Endothelial cell of umbilical vein (primary cell): Measurements from ENCODE around the gene SEZ6. TPM values are rescaled to one million over a fixed set of nuclear protein-coding genes. Genes with fewer than 3 reads are reported as not detected.

ENCODE experiments used
- BruUV-seq: library from RNA; stranded (reverse); fragments of 400-500 nt; replicated peaks from 2 replicates; lab custom pipeline; 2021; lab: Mats Ljungman, UMichigan
- CTCF ChIA-PET: fragments of 300-600, 350-600 bp; sonication (Branson Sonifier 250); formaldehyde crosslinking; loops from one replicate; lab custom pipeline; 2021; ENCODE audit warnings: antibody characterized with exemption, inconsistent platforms; lab: Charles Lee
- POLR2A ChIA-PET: fragments of 300-600, 350-600 bp; sonication (Branson Sonifier 250); formaldehyde crosslinking; loops from one replicate; lab custom pipeline; 2021; ENCODE audit warnings: antibody characterized with exemption, inconsistent platforms; lab: Charles Lee
- DNase-seq: peaks from one replicate; pipeline ENCODE4 v3.0.0-alpha.2; 2011; ENCODE audit warnings: low read depth, low spot score
- FAIRE-seq: peaks from 2 replicates; lab custom pipeline; 2011; peaks lifted over from hg19 to GRCh38; lab: Jason Lieb, UNC
- H2AFZ ChIP-seq: 2 replicates; pipeline ENCODE4 v1.6.0; 2012; ENCODE audit warnings: low read depth, low read length, control low read depth, inconsistent platforms
- H3K27ac ChIP-seq: 2 replicates; pipeline ENCODE4 v1.5.1; 2011; ENCODE audit warnings: low read depth, mild to moderate bottlenecking, control low read depth, low read length, moderate library complexity; ENCODE audit not compliant: insufficient read depth
- H3K27me3 ChIP-seq, 2 experiments: 2 replicates each; pipeline versions ENCODE4 v1.6.0 to v1.6.1; 2011; ENCODE audit warnings: low read length in 2 of 2, mixed read lengths in 1 of 2; ENCODE audit not compliant: control insufficient read depth in 2 of 2, insufficient read depth in 2 of 2
- H3K36me3 ChIP-seq, 2 experiments: 2 replicates in 1 of 2; 3 replicates in 1 of 2; pipeline ENCODE4 v1.5.1; 2011; ENCODE audit warnings: low read length in 2 of 2, mild to moderate bottlenecking in 1 of 2, moderate library complexity in 1 of 2; ENCODE audit not compliant: control insufficient read depth in 2 of 2, insufficient read depth in 2 of 2; ENCODE audit errors: extremely low read depth in 1 of 2
- H3K4me1 ChIP-seq: 3 replicates; pipeline ENCODE4 v1.5.1; 2011; ENCODE audit warnings: mild to moderate bottlenecking, low read length; ENCODE audit not compliant: control insufficient read depth, insufficient read depth; ENCODE audit errors: extremely low read depth
- H3K4me2 ChIP-seq: 2 replicates; pipeline ENCODE4 v1.6.1; 2011; ENCODE audit warnings: low read length, control low read depth, mixed read lengths; ENCODE audit not compliant: insufficient read depth
- H3K4me3 ChIP-seq, 3 experiments: fragments of 200-600 bp in 1 of 3; sonication (generic), shearing (Covaris generic) in 1 of 3; replicated peaks in 1 of 3; 2 replicates each; pipeline ENCODE4 v1.5.1; 2011 to 2016; ENCODE audit warnings: control low read depth in 3 of 3, low read length in 3 of 3, mild to moderate bottlenecking in 2 of 3, inconsistent platforms in 1 of 3, low read depth in 1 of 3, moderate library complexity in 1 of 3; ENCODE audit not compliant: insufficient read depth in 1 of 3
- H3K79me2 ChIP-seq: 2 replicates; pipeline ENCODE4 v1.6.0; 2012; ENCODE audit warnings: low read length, inconsistent platforms; ENCODE audit not compliant: control insufficient read depth, insufficient read depth
- H3K9ac ChIP-seq: replicated peaks from 2 replicates; pipeline ENCODE3; 2011; ENCODE audit warnings: low read length, control low read depth; ENCODE audit not compliant: insufficient read depth; ENCODE audit errors: extremely low read depth
- H3K9me1 ChIP-seq: replicated peaks from 3 replicates; pipeline ENCODE4 v1.6.0; 2011; ENCODE audit warnings: mild to moderate bottlenecking, low read length; ENCODE audit not compliant: control insufficient read depth, insufficient read depth; ENCODE audit errors: extremely low read depth
- H3K9me3 ChIP-seq: replicated peaks from 2 replicates; pipeline ENCODE4 v1.5.1; 2012; ENCODE audit warnings: low read length, inconsistent platforms; ENCODE audit not compliant: control insufficient read depth, insufficient read depth
- H4K20me1 ChIP-seq: replicated peaks from 2 replicates; pipeline ENCODE3; 2011; ENCODE audit warnings: mild to moderate bottlenecking, low read length; ENCODE audit not compliant: control insufficient read depth, insufficient read depth; ENCODE audit errors: extremely low read depth
- FOS ChIP-seq: IDR thresholded peaks from 2 replicates; pipeline ENCODE4 v1.6.1; 2011; ENCODE audit warnings: mild to moderate bottlenecking, low read length, moderate library complexity, borderline replicate concordance; ENCODE audit not compliant: insufficient read depth
- MAX ChIP-seq: IDR thresholded peaks from 2 replicates; pipeline ENCODE4 v1.6.1; 2011; ENCODE audit not compliant: insufficient read depth, insufficient read length
- MYC ChIP-seq: IDR thresholded peaks from one replicate; pipeline ENCODE4 v1.6.1; 2011; ENCODE audit warnings: mild to moderate bottlenecking, low read depth, low read length
- POLR2AphosphoS5 ChIP-seq: IDR thresholded peaks from 2 replicates; pipeline ENCODE4 v1.6.1; 2012; ENCODE audit warnings: low read depth, mild to moderate bottlenecking, control low read depth, low read length, moderate library complexity; ENCODE audit not compliant: insufficient read depth
- dilution Hi-C: fragments of 300-500 bp; cut with MboI; formaldehyde crosslinking; loops from one replicate; pipeline ENCODE4 v1.15.0; 2019; ENCODE audit warnings: low sequenced_read_pairs; ENCODE audit not compliant: extremely low pct_ligation_motif_present
- intact Hi-C: fragments of 100-400 bp; cut with micrococcal nuclease; formaldehyde crosslinking; loops from one replicate; pipeline ENCODE4 v1.10.0; 2022
- polyA plus RNA-seq, 4 experiments: library from polyadenylated mRNA; depleted of rRNA in 3 of 4; stranded (reverse) in 3 of 4; unstranded in 1 of 4; fragments of >200 nt; gene quantifications; 2 replicates each; pipeline versions ENCODE4 v1.2.1 to v1.2.3, GENCODE V29; 2011 to 2012; ENCODE audit warnings: missing spikeins in 1 of 4
- total RNA-seq: library from RNA; stranded (reverse); gene quantifications from 2 replicates; pipeline ENCODE4 v1.2.3, GENCODE V29; 2021
- TF ChIP-seq, protein P1 (sequence below), 2 donors: IDR thresholded peaks; 1 replicate in 1 of 2; 2 replicates in 1 of 2; pipeline ENCODE4 v1.5.1; 2011; ENCODE audit warnings: low read length in 2 of 2, mild to moderate bottlenecking in 2 of 2, moderate library complexity in 2 of 2, control low read depth in 1 of 2, inconsistent platforms in 1 of 2, low read depth in 1 of 2; ENCODE audit not compliant: insufficient read depth in 1 of 2; ENCODE audit errors: extremely low read depth in 1 of 2

The SEZ6 gene
- total and polyA plus RNA-seq, 2 donors (not counting 3 experiments of a cell fraction or from before 2014, with no cell fraction given), result not detected

- Histone ChIP-seq H3K79me2 (no peaks in the 10 kb centered on the region), H3K36me3 (no peaks in the 10 kb centered on the region), H3K9ac (no peak overlapping the region), H3K27ac (no peak overlapping the region), H3K4me1 (peaks cover 16% of the 10 kb centered on the region), H2AFZ (no peak overlapping the region), H3K4me3 (no peak overlapping the region), H4K20me1 (no peaks in the 10 kb centered on the region), H3K27me3 (peaks cover 0 to 10% of the 10 kb centered on the region in 2 experiments), H3K9me3 (no peaks in the 10 kb centered on the region), H3K4me2 (no peak overlapping the region), H3K9me1 (no peaks in the 10 kb centered on the region)
- TF ChIP-seq POLR2AphosphoS5 (no peak), MAX (no peak), MYC (no peak), FOS (no peak)
- TF ChIP-seq, protein P1, sequence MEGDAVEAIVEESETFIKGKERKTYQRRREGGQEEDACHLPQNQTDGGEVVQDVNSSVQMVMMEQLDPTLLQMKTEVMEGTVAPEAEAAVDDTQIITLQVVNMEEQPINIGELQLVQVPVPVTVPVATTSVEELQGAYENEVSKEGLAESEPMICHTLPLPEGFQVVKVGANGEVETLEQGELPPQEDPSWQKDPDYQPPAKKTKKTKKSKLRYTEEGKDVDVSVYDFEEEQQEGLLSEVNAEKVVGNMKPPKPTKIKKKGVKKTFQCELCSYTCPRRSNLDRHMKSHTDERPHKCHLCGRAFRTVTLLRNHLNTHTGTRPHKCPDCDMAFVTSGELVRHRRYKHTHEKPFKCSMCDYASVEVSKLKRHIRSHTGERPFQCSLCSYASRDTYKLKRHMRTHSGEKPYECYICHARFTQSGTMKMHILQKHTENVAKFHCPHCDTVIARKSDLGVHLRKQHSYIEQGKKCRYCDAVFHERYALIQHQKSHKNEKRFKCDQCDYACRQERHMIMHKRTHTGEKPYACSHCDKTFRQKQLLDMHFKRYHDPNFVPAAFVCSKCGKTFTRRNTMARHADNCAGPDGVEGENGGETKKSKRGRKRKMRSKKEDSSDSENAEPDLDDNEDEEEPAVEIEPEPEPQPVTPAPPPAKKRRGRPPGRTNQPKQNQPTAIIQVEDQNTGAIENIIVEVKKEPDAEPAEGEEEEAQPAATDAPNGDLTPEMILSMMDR (IDR thresholded peaks at IDR 0.05; ENCODE audit: extremely low read depth in 1 of 2, insufficient read depth in 1 of 2, low read depth in 1 of 2, low read length in 2 of 2), result no peak
- dilution Hi-C loops (no loop called here), intact Hi-C loops (no loop called here)
- BruUV-seq, result no TSS peak
- no peak for FAIRE-seq
- ChIA-PET POLR2A (no interaction called here), CTCF (interaction anchor here (0.9 to 1.3 kb wide), 3 partner anchors 12 to 125 kb away, joined by 3 to 5 read pairs (median 3); no protein-coding TSS in a partner anchor)
- DNase-seq, result no peak
Measured at GRCh38 chr17:28986714-28987655, 18.8 kb downstream of the SEZ6 start.
